Activated CD8-positive, alpha-beta T cell treated with anti-CD3 and anti-CD28 coated beads for 36 hours (primary cell): ENCODE results near the gene NANOS1. TPM values are rescaled to one million over a fixed set of nuclear protein-coding genes. Genes with fewer than 3 reads are reported as not detected.

Source experiments
- ATAC-seq: fragments of 200-7000 bp; cut with Tn5 transposase; one replicate; pipeline ENCODE4 v1.10.0; 2021; ENCODE audit warnings: mild to moderate bottlenecking, moderate library complexity
- CTCF ChIA-PET: fragments of 350-600 bp; sonication (Branson Sonifier 250); formaldehyde crosslinking; loops from one replicate; lab custom pipeline; 2021; ENCODE audit warnings: antibody characterized with exemption; lab: Charles Lee
- POLR2A ChIA-PET: fragments of 350-600 bp; sonication (Branson Sonifier 250); formaldehyde crosslinking; loops from one replicate; lab custom pipeline; 2021; ENCODE audit warnings: antibody characterized with exemption; lab: Charles Lee
- DNase-seq: peaks from one replicate; pipeline ENCODE4 v3.0.0-alpha.2; 2020
- H3K27ac Mint-ChIP-seq: one replicate; pipeline ENCODE4 v1.8.0; 2021; ENCODE audit warnings: mild to moderate bottlenecking, mixed read lengths
- H3K27me3 Mint-ChIP-seq: one replicate; pipeline ENCODE4 v1.8.0; 2021; ENCODE audit warnings: mixed read lengths
- H3K36me3 Mint-ChIP-seq: one replicate; pipeline ENCODE4 v1.8.0; 2021; ENCODE audit warnings: low read depth, mixed read lengths
- H3K4me1 Mint-ChIP-seq: one replicate; pipeline ENCODE4 v1.8.0; 2021; ENCODE audit warnings: low read depth, mixed read lengths
- H3K4me3 Mint-ChIP-seq: one replicate; pipeline ENCODE4 v1.8.0; 2021; ENCODE audit warnings: mild to moderate bottlenecking, moderate library complexity, mixed read lengths
- H3K9me3 Mint-ChIP-seq: one replicate; pipeline ENCODE4 v1.8.0; 2021; ENCODE audit warnings: mixed read lengths
- intact Hi-C: fragments of 100-400 bp; cut with micrococcal nuclease; formaldehyde crosslinking; loops from one replicate; pipeline ENCODE4 v1.10.0; 2022
- total RNA-seq, 2 experiments: library from RNA; stranded (reverse); gene quantifications; one replicate each; pipeline ENCODE4 v1.2.3, GENCODE V29; 2021
- TF ChIP-seq, protein P1 (sequence below): fragments of 200-600 bp; IDR thresholded peaks from one replicate; pipeline ENCODE4 v1.8.0; 2022; ENCODE audit warnings: antibody characterized with exemption, mild to moderate bottlenecking

Gene NANOS1
- total RNA-seq, 2 experiments from 2014 or later: 0.20 TPM; not detected in 1

DNA sequence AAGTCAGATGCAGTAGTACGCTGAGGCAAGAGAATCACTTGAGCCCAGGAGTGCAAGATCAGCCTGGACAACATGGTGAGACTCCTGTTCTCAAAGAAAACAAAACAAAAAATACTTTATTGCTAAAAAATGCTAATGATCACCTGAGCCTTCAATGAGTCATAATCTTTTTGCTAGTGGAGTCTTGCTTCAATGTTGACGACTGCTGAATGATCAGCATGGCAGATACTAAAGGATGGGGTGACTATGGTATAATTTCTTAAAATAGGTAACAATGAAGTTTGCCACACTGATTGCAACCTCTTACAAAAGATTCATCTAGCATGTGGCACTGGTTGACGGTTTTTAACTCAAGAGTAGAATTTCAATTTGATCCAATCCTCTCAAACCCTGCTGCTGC lies 22.3 kb downstream of the NANOS1 start:
- Mint-ChIP-seq H3K36me3 (peaks cover 71% of the 10 kb centered on the region), H3K27me3 (no peaks in the 10 kb centered on the region), H3K27ac (no peak overlapping the region), H3K4me1 (peaks cover 10% of the 10 kb centered on the region), H3K4me3 (no peak overlapping the region), H3K9me3 (no peaks in the 10 kb centered on the region)
- POLR2A ChIA-PET: interaction anchor here (0.8 kb wide), 1 partner anchor 10 kb away, joined by 3 read pairs; no protein-coding TSS in a partner anchor
- CTCF ChIA-PET: no interaction called here
- TF ChIP-seq, protein P1, sequence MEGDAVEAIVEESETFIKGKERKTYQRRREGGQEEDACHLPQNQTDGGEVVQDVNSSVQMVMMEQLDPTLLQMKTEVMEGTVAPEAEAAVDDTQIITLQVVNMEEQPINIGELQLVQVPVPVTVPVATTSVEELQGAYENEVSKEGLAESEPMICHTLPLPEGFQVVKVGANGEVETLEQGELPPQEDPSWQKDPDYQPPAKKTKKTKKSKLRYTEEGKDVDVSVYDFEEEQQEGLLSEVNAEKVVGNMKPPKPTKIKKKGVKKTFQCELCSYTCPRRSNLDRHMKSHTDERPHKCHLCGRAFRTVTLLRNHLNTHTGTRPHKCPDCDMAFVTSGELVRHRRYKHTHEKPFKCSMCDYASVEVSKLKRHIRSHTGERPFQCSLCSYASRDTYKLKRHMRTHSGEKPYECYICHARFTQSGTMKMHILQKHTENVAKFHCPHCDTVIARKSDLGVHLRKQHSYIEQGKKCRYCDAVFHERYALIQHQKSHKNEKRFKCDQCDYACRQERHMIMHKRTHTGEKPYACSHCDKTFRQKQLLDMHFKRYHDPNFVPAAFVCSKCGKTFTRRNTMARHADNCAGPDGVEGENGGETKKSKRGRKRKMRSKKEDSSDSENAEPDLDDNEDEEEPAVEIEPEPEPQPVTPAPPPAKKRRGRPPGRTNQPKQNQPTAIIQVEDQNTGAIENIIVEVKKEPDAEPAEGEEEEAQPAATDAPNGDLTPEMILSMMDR: no peak
- no peak for ATAC-seq
- no peak for DNase-seq
- intact Hi-C loops: no loop called here

DNA sequence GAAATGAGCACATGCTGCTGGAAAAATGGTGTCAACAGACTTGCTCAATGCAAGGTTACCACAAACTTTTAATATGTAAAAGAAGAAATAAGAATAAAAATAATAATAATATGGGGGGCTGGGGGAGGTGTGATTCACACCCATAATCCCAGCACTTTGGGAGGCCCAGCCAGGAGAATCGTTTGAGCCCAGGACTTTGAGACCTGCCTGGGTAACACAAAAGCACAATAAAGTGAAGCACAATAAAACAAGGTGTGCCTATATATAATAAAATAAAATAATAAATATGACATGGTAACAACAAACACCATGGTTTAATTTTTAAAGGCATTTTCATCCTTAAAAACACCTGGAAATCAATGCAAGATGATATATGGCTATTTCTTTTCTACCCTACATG lies 26.0 kb downstream of the NANOS1 start:
- Mint-ChIP-seq H3K4me3 (no peak overlapping the region), H3K9me3 (no peaks in the 10 kb centered on the region), H3K27ac (no peak overlapping the region), H3K27me3 (no peaks in the 10 kb centered on the region), H3K4me1 (peaks cover 4% of the 10 kb centered on the region), H3K36me3 (peaks cover 75% of the 10 kb centered on the region)
- ATAC-seq (no peak), DNase-seq (no peak)
- TF ChIP-seq, protein P1: no peak
- intact Hi-C loops: no loop called here
- ChIA-PET POLR2A (no interaction called here), CTCF (no interaction called here)

DNA sequence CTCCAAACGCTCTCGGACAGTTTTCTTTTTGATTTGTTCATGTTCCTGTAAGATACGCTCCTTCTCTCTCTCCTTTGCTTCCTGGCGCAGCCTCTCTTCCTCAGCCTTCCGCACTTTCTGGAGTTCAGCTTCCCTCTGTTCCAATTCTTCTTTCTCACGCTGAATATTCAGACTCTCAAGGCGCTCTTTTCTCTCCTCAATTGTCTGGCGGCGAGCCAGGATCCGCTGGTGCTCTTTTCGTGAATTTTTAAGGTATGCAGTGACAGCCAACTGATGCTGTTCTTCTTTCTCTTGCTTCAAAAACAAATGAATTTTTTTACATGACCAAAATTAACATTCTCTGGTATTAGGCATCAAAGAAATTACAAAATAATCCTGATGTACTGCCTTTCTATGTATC lies 28.5 kb downstream of the NANOS1 start:
- Mint-ChIP-seq H3K27me3 (no peaks in the 10 kb centered on the region), H3K9me3 (no peaks in the 10 kb centered on the region), H3K27ac (no peak overlapping the region), H3K4me1 (peaks cover 14% of the 10 kb centered on the region), H3K4me3 (no peak overlapping the region), H3K36me3 (peaks cover 66% of the 10 kb centered on the region)
- ATAC-seq: no peak
- DNase-seq: no peak
- intact Hi-C loops: no loop called here
- TF ChIP-seq, protein P1: no peak
- POLR2A ChIA-PET: interaction anchor here (1.6 to 1.9 kb wide), 2 partner anchors 10 to 12 kb away, joined by 5 to 9 read pairs; no protein-coding TSS in a partner anchor
- CTCF ChIA-PET: no interaction called here

DNA sequence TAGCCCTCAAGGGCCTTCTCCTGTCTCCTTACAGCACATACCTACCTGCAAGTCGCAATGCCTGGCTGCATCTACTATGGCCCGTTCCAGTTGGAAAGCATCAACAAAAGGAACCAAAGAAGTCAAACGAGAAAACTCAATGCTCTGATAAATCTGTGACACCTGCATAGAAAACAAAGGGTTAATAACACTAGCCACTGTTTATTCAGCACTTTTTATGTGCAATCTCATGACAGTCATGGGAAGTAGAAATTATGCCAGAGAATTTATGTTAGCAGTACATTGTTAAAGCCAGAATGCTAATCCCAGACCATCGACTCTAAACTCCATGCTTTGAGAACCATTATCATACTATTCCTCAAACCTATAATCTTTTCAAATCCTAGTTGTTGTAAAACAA lies 30.0 kb downstream of the NANOS1 start:
- Mint-ChIP-seq H3K27ac (no peak overlapping the region), H3K36me3 (peaks cover 69% of the 10 kb centered on the region), H3K27me3 (no peaks in the 10 kb centered on the region), H3K4me1 (peaks cover 24% of the 10 kb centered on the region), H3K4me3 (no peak overlapping the region), H3K9me3 (no peaks in the 10 kb centered on the region)
- TF ChIP-seq, protein P1: no peak
- POLR2A ChIA-PET: interaction anchor here (1.0 to 1.6 kb wide), 3 partner anchors 12 to 87 kb away, joined by 3 to 5 read pairs (median 4); no protein-coding TSS in a partner anchor
- intact Hi-C loops: no loop called here
- CTCF ChIA-PET: no interaction called here
- DNase-seq (no peak), ATAC-seq (no peak)

DNA sequence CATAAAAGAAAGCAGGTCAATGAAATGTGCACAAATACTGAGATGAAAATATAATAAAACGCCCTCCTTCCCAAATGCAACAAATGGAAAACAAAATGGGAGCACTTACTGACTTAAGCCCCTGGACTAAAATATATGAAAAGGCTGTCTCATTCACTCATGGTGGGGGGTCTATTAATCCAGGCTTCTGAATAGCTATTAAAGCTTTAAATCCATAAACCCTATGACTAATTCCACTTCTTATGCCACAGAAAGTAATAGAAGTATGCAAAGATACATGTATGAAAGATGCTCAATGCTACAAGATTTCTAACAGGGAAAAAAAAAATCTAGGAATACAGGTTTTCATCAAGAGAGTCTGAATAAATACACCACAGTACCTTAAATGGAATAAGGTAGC lies 30.6 kb downstream of the NANOS1 start:
- TF ChIP-seq, protein P1: no peak
- CTCF ChIA-PET: no interaction called here
- DNase-seq: no peak
- Mint-ChIP-seq H3K27ac (no peak overlapping the region), H3K9me3 (no peaks in the 10 kb centered on the region), H3K4me3 (no peak overlapping the region), H3K4me1 (peaks cover 24% of the 10 kb centered on the region), H3K36me3 (peaks cover 71% of the 10 kb centered on the region), H3K27me3 (no peaks in the 10 kb centered on the region)
- POLR2A ChIA-PET: interaction anchor here (1.0 kb wide), 1 partner anchor 87 kb away, joined by 3 read pairs; no protein-coding TSS in a partner anchor
- intact Hi-C loops: no loop called here
- no peak for ATAC-seq
